Activated CD8-positive, alpha-beta memory T cell treated with anti-CD3 and anti-CD28 coated beads for 24 hours (primary cell): Measurements from ENCODE around the gene HNRNPUL2.
A peak's percentile ranks its signal among the peaks of the same experiment; 100 is the strongest.
"Not testable (repeated sequence)": the region's sequence is repeated elsewhere in the genome, so short reads cannot be mapped to it uniquely, and the experiment has no call there.

Source experiments
- DNase-seq: peaks from one replicate; pipeline ENCODE4 v3.0.0-alpha.2; 2020

HNRNPUL2 gene

DNA sequence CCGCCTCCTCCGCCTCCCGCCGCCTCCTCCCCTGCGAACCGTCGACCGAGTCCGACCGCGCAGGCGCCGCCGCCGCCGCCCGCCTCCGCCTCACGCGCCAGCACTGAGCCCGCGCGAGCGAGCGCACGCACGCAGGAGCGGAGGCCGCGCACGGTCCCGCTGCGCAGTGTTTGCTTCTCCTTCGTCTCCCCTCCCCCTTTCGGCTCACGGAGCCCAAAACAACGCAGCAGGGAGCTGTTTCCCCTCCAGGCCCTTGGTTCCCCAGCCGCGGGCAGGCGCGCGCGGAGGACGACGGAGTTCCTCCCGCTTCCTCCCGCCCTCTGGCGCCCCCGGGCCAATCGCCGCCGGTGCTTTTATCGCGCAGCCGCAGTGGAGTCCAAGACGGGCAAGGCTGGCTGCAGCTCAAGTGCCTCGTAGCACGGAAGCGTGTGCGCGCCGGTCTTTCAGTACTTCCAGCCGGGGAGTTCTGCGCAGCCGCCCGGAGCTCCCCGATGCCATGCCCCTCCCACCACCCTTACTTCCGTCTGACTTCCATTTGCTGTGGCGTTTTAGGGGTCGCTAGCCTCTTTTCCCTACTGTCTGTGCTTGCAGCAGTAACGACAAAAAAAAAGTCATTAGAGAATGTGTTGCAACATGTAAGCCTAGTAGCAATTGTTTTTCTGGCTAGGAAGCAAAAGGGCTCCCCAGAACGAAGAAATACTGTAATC, at the start of gene HNRNPUL2:
Gene HNRNPUL2, minus strand, starts transcription at position 293 of the 707 bp plus-strand sequence. CDS start 301 bp downstream, outside the sequence.
- DNase-seq: peak; percentile 98

DNA sequence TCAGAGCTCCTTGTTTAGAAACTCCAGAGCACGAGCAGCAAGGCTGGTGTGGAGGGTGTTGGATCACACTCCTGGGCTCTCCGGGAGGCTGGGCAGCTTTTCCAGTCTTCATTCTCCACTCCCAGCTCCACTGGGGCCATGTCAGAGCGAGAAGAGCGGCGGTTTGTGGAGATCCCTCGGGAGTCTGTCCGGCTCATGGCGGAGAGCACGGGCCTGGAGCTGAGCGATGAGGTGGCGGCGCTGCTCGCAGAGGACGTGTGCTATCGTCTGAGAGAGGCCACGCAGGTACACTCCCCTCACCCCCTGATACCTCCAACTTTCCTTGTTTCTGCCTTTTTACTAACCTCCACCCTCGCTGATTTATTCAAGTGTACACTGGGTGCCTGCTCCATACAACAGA, 48.4 kb upstream of the HNRNPUL2 start:
- DNase-seq: no peak

DNA sequence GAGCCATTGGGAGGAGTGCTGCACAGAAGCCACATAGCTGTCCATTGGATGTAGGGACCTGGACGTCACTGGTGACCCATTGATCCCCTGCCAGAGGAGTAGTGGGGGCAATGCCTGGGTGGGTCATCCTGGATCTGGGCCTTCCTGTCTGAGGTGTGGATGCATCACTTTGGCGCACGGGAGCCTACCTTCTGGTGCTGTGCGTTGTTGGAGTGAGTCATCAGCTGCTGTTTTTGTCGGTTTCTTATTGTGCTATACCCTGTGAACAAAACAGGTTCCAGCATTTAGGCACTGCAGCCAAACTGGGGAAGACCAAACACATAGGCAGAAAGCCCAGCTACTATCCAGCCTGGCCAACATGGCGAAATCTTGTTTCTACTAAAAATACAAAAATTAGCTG, 47.1 kb upstream of the HNRNPUL2 start:
- DNase-seq: no peak

- DNase-seq: peak; percentile 98
Measured at GRCh38 chr11:62771144-62772021, 44.1 kb upstream of the HNRNPUL2 start, which contains the start of gene TAF6L. Gene TAF6L (plus strand): TSS chr11:62771396. CDS start chr11:62775784, 4,388 bp downstream.

GRCh38 chr11:62770778-62771143, 43.5 kb upstream of the HNRNPUL2 start:
- DNase-seq: peak; percentile 76

DNA sequence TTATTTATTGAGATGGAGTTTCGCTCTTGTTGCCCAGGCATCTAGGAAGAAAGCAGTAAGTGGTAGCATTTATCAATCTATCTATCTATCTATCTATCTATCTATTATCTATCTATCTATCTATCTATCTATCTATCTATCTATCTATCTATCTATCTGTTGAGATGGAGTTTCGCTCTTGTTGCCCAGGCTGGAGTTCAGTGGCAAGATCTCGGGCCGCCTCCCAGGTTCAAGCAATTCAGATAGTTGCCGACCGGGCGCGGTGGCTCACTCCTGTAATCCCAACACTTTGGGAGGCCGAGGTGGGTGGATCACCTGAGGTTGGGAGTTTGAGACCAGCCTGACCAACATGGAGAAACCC, 33.6 kb upstream of the HNRNPUL2 start:
- DNase-seq: not testable (repeated sequence)

DNA sequence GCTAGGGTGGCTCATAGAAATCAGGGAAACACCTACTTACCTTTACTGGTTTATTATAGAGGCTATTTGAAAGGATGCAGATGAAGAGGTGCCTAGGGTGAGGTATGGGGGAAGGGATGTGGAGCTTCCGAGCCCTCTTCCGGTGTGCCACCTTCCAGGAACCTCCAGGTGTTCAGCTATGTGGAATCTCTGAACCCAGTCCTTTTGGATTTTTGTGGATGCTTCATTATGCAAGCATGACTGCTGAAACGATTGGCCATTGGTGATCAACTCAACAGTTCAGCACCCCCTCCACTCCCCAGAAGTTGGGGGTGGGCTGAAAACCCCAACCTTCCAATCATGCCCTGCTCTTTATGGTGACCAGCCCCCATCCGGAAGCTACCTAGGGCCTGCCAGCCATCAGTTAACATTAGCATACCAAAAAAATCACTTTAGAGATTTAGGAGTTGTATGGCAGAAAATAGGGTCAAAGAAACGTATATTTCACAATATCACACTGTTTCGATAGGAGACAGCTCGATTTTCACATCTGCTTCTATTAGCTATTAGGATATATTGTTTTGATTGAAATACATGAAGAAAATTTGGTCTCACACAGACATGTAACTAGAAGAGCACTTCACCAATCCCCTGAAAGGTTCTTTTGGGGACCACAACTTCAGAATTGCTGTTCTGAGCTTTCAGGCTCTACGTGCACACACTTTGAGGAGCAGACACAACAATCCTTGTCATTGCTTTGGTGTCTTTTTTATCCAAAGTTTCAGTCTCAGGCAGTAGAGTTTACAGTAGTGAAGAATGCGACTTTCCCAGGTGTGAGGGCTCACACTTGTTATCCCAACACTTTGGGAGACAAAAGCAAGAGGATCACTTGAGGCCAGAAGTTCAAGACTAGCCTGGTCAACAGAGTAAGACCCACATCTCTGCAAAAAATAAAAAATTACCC, 30.9 kb upstream of the HNRNPUL2 start:
- DNase-seq: no peak

DNA sequence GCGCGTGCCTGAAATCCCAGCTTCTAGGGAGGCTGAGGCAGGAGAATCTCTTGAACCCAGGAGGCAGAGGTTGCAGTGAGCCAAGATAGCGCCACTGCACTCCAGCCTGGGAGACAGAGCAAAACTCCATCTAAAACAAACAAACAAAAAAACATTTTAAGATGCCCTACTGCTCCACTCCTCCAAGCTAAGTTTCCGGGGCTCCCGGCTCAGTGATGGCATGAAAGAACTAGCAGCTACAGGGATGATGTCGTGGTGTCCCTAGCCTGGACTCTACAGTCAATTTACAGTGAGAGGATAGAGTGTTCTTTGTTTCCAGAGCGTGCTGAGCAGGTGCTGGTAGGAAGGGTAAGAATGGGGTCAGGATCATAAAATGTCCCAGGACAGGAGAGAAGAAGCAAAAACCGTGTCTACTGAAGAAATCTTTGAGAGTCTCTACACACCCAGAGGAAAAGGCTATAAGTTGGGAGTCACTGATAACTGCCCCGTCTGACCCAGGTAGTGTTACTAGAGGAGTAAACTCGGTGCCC, 27.9 kb upstream of the HNRNPUL2 start:
- no peak for DNase-seq

GRCh38 chr11:62753736-62754603, 26.7 kb upstream of the HNRNPUL2 start, which contains the start of gene ZBTB3:
Gene ZBTB3 (minus strand): TSS chr11:62754160. CDS start chr11:62753664, 496 bp downstream.
- DNase-seq: peak; percentile 98

- DNase-seq: no peak
Measured at GRCh38 chr11:62752994-62753735, 25.9 kb upstream of the HNRNPUL2 start.

GRCh38 chr11:62752177-62752785, 25.0 kb upstream of the HNRNPUL2 start:
- DNase-seq: no peak

GRCh38 chr11:62749931-62750330, 22.7 kb upstream of the HNRNPUL2 start:
- not testable (repeated sequence) for DNase-seq

GRCh38 chr11:62747475-62748160, 20.4 kb upstream of the HNRNPUL2 start:
- DNase-seq: no peak

GRCh38 chr11:62737196-62737595, 9.9 kb upstream of the HNRNPUL2 start:
- no peak for DNase-seq

GRCh38 chr11:62732830-62733229, 5.6 kb upstream of the HNRNPUL2 start:
- DNase-seq: no peak

- DNase-seq: not testable (repeated sequence)
Measured at GRCh38 chr11:62730076-62730475, 2.8 kb upstream of the HNRNPUL2 start.

- DNase-seq: peak; percentile 90
Measured at GRCh38 chr11:62728171-62728988, 1.1 kb upstream of the HNRNPUL2 start, which contains the start of gene TTC9C. Gene TTC9C (plus strand): TSS chr11:62728486. CDS start chr11:62728849, 363 bp downstream.

- DNase-seq: peak; percentile 88
Measured at GRCh38 chr11:62727872-62728170, 564 bp upstream of the HNRNPUL2 start.

DNA sequence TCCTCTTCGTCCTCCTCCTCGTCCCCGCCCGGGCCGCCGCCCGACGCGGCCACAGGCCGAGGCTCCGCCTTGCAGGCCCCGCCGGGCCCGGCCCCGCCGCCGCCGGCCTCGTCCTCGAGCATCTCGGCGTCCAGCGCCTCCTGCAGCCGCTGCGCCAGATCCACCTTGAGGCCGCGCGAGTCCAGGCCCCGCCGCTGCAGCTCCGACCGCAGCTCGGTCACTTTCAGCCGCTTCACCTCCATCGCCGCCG, 417 bp downstream of the HNRNPUL2 start:
- DNase-seq: no peak
